CD14-positive monocyte (primary cell): ENCODE measurements around the gene BOC. TPM values are rescaled to one million over a fixed set of nuclear protein-coding genes. Genes with fewer than 3 reads are reported as not detected.

Experiments used
- DNase-seq, 3 donors: peaks; one replicate each; pipeline ENCODE4 v3.0.0-alpha.2; 2011 to 2022
- H2AFZ ChIP-seq: 2 replicates; pipeline ENCODE4 v1.6.0; 2012; ENCODE audit warnings: mild to moderate bottlenecking, low read depth, low read length, inconsistent platforms; ENCODE audit not compliant: insufficient read depth, poor library complexity, severe bottlenecking
- H3K27ac ChIP-seq, 2 donors: 1 replicate in 1 of 2; 2 replicates in 1 of 2; pipeline ENCODE4 v1.5.1; 2012 to 2013; ENCODE audit warnings: low read length in 2 of 2, control low read depth in 1 of 2, inconsistent platforms in 1 of 2, low read depth in 1 of 2, mild to moderate bottlenecking in 1 of 2
- H3K27me3 ChIP-seq, 2 donors: one replicate each; pipeline versions ENCODE4 v1.6.0 to v1.6.1; 2011 to 2013; ENCODE audit warnings: low read length in 2 of 2; ENCODE audit not compliant: control insufficient read depth in 2 of 2, insufficient read depth in 2 of 2
- H3K36me3 ChIP-seq, 2 donors: replicated peaks in 1 of 2; 1 replicate in 1 of 2; 2 replicates in 1 of 2; pipeline versions ENCODE4 v1.5.1 to v1.6.1; 2012 to 2013; ENCODE audit warnings: low read length in 2 of 2, control low read depth in 1 of 2, inconsistent platforms in 1 of 2, mild to moderate bottlenecking in 1 of 2; ENCODE audit not compliant: insufficient read depth in 2 of 2, control insufficient read depth in 1 of 2
- H3K4me1 ChIP-seq, 2 donors: 1 replicate in 1 of 2; 2 replicates in 1 of 2; pipeline versions ENCODE4 v1.5.1 to v1.6.1; 2012 to 2013; ENCODE audit warnings: low read length in 2 of 2, control low read depth in 1 of 2, inconsistent platforms in 1 of 2, mild to moderate bottlenecking in 1 of 2, moderate library complexity in 1 of 2; ENCODE audit not compliant: insufficient read depth in 2 of 2, control insufficient read depth in 1 of 2
- H3K4me2 ChIP-seq: replicated peaks from 2 replicates; pipeline ENCODE3; 2012; ENCODE audit warnings: low read length, moderate library complexity, mild to moderate bottlenecking; ENCODE audit not compliant: poor library complexity, severe bottlenecking; ENCODE audit errors: extremely low read depth
- H3K4me3 ChIP-seq, 3 experiments: fragments of 200-600 bp in 1 of 3; sonication (generic) in 1 of 3; replicated peaks in 1 of 3; 1 replicate in 2 of 3; 2 replicates in 1 of 3; pipeline ENCODE4 v1.5.1; 2011 to 2013; ENCODE audit warnings: low read length in 3 of 3, mild to moderate bottlenecking in 3 of 3, control low read depth in 2 of 3, low read depth in 2 of 3, inconsistent platforms in 1 of 3, moderate library complexity in 1 of 3
- H3K79me2 ChIP-seq: 2 replicates; pipeline ENCODE4 v1.6.0; 2012; ENCODE audit warnings: mild to moderate bottlenecking, control low read depth, inconsistent platforms, low read length, moderate library complexity; ENCODE audit not compliant: insufficient read depth
- H3K9ac ChIP-seq: 2 replicates; pipeline ENCODE4 v1.6.0; 2017; ENCODE audit warnings: low read length, mild to moderate bottlenecking; ENCODE audit not compliant: insufficient read depth, poor library complexity, severe bottlenecking
- H3K9me3 ChIP-seq, 2 donors: replicated peaks in 1 of 2; 1 replicate in 1 of 2; 2 replicates in 1 of 2; pipeline versions ENCODE4 v1.5.1 to v1.6.1; 2012 to 2013; ENCODE audit warnings: low read length in 2 of 2, control low read depth in 1 of 2; ENCODE audit not compliant: control insufficient read depth in 1 of 2, insufficient read depth in 1 of 2
- H4K20me1 ChIP-seq: 2 replicates; pipeline ENCODE4 v1.6.0; 2012; ENCODE audit warnings: mild to moderate bottlenecking, low read length, control low read depth, moderate library complexity; ENCODE audit not compliant: insufficient read depth
- H3K27ac Mint-ChIP-seq, 7 donors: one replicate each; pipeline ENCODE4 v1.8.0; 2020; ENCODE audit warnings: mild to moderate bottlenecking in 7 of 7, mixed read lengths in 7 of 7, moderate library complexity in 6 of 7, inconsistent platforms in 2 of 7
- H3K27me3 Mint-ChIP-seq, 3 donors: one replicate each; pipeline ENCODE4 v1.8.0; 2021 to 2022; ENCODE audit warnings: low read depth in 3 of 3, mild to moderate bottlenecking in 3 of 3, mixed read lengths in 3 of 3, moderate library complexity in 3 of 3, inconsistent platforms in 1 of 3
- H3K36me3 Mint-ChIP-seq, 2 donors: one replicate each; pipeline ENCODE4 v1.8.0; 2020; ENCODE audit warnings: mixed read lengths in 2 of 2, inconsistent platforms in 1 of 2, mild to moderate bottlenecking in 1 of 2
- H3K4me1 Mint-ChIP-seq: one replicate; pipeline ENCODE4 v1.8.0; 2020; ENCODE audit warnings: mild to moderate bottlenecking, mixed read lengths
- H3K4me3 Mint-ChIP-seq, 2 donors: one replicate each; pipeline ENCODE4 v1.8.0; 2020; ENCODE audit warnings: mild to moderate bottlenecking in 2 of 2, mixed read lengths in 2 of 2, moderate library complexity in 1 of 2
- H3K9me3 Mint-ChIP-seq, 7 donors: one replicate each; pipeline ENCODE4 v1.8.0; 2020 to 2022; ENCODE audit warnings: mixed read lengths in 7 of 7, mild to moderate bottlenecking in 6 of 7, moderate library complexity in 6 of 7, inconsistent platforms in 2 of 7
- CTCF ChIP-seq: fragments of 200-600 bp; IDR thresholded peaks from one replicate; pipeline ENCODE4 v1.8.0; 2022; ENCODE audit warnings: antibody characterized with exemption, mild to moderate bottlenecking
- WGBS: methylation state at CpG from one replicate; pipeline ENCODE4 v1.1.5; 2013; ENCODE audit warnings: missing lambda C conversion rate; ENCODE audit not compliant: insufficient coverage; 5-methylcytosine and 5-hydroxymethylcytosine counted together
- intact Hi-C, 2 donors: fragments of 100-400 bp; cut with micrococcal nuclease; formaldehyde crosslinking; loops; one replicate each; pipeline versions ENCODE4 v1.15.0 to v1.15.1; 2023
- polyA plus RNA-seq, 3 donors: library from polyadenylated mRNA; depleted of rRNA in 1 of 3; unstranded in 2 of 3; stranded (reverse) in 1 of 3; fragments of 300-500 nt in 2 of 3; fragments of >200 nt in 1 of 3; fragmentation: Illumina TruSeq in 2 of 3; gene quantifications; 1 replicate in 2 of 3; 2 replicates in 1 of 3; pipeline ENCODE4 v1.2.3, GENCODE V29; 2012 to 2021

Gene BOC
- polyA plus RNA-seq, 3 donors, result not detected

- WGBS, result 83% methylated on average over 1 of the region's 4 CpGs
- no peaks in the 10 kb centered on the region for H3K9me3 ChIP-seq
- H3K4me1 Mint-ChIP-seq, result peaks cover 19% of the 10 kb centered on the region
- H3K4me1 ChIP-seq, result peaks cover 10 to 11% of the 10 kb centered on the region in 2 donors
- H3K36me3 Mint-ChIP-seq, result no peaks in the 10 kb centered on the region
- no peak overlapping the region for H2AFZ ChIP-seq
- no peak overlapping the region for H3K27ac ChIP-seq
- TF ChIP-seq CTCF, result no peak
- H3K79me2 ChIP-seq, result no peaks in the 10 kb centered on the region
- H3K4me3 ChIP-seq, result no peak overlapping the region
- H3K27me3 Mint-ChIP-seq, result peaks cover 0 to 8% (median 0%) of the 10 kb centered on the region in 3 donors
- H3K4me2 ChIP-seq, result no peak overlapping the region
- DNase-seq, result no peak
- no peaks in the 10 kb centered on the region for H3K9me3 Mint-ChIP-seq
- no peaks in the 10 kb centered on the region for H3K36me3 ChIP-seq
- no peak overlapping the region for H3K9ac ChIP-seq
- no peak overlapping the region for H3K27ac Mint-ChIP-seq
- intact Hi-C loops, result no loop called here
- H3K27me3 ChIP-seq, result no peaks in the 10 kb centered on the region
- no peaks in the 10 kb centered on the region for H4K20me1 ChIP-seq
- H3K4me3 Mint-ChIP-seq, result no peak overlapping the region
Observed at GRCh38 chr3:113258361-113258760, 47.0 kb downstream of the BOC start.

GRCh38 chr3:113259196-113259595 is 47.8 kb downstream of the BOC start:
- intact Hi-C loops, result no loop called here
- H3K27ac ChIP-seq, result no peak overlapping the region
- Mint-ChIP-seq H3K9me3 (no peaks in the 10 kb centered on the region), H3K27ac (no peak overlapping the region), H3K27me3 (peaks cover 0 to 8% (median 0%) of the 10 kb centered on the region in 3 donors), H3K36me3 (no peaks in the 10 kb centered on the region), H3K4me1 (peaks cover 12% of the 10 kb centered on the region), H3K4me3 (no peak overlapping the region)
- H3K36me3 ChIP-seq, result no peaks in the 10 kb centered on the region
- no peak overlapping the region for H3K4me3 ChIP-seq
- no peaks in the 10 kb centered on the region for H3K79me2 ChIP-seq
- no peaks in the 10 kb centered on the region for H3K9me3 ChIP-seq
- H3K4me1 ChIP-seq, result peaks cover 10% of the 10 kb centered on the region in 2 donors
- no peak overlapping the region for H2AFZ ChIP-seq
- H3K27me3 ChIP-seq, result no peaks in the 10 kb centered on the region
- no peak overlapping the region for H3K4me2 ChIP-seq
- DNase-seq, result no peak
- no peak for TF ChIP-seq CTCF
- H3K9ac ChIP-seq, result no peak overlapping the region
- 100% methylated on average over 1 of the region's 2 CpGs for WGBS
- no peaks in the 10 kb centered on the region for H4K20me1 ChIP-seq
